B cell (primary cell): Measurements from ENCODE around the gene CNTF.

Experiments used
- EZH2 ChIP-seq: IDR thresholded peaks from 2 replicates; pipeline ENCODE4 v1.6.1; 2012; ENCODE audit warnings: borderline replicate concordance, low read depth, mild to moderate bottlenecking, moderate library complexity, low read length; ENCODE audit not compliant: insufficient read depth, poor library complexity, severe bottlenecking
- TF ChIP-seq, protein P1 (sequence below): fragments of 200-600 bp; IDR thresholded peaks from one replicate; pipeline ENCODE4 v1.8.0; 2022; ENCODE audit warnings: antibody characterized with exemption, mild to moderate bottlenecking

DNA sequence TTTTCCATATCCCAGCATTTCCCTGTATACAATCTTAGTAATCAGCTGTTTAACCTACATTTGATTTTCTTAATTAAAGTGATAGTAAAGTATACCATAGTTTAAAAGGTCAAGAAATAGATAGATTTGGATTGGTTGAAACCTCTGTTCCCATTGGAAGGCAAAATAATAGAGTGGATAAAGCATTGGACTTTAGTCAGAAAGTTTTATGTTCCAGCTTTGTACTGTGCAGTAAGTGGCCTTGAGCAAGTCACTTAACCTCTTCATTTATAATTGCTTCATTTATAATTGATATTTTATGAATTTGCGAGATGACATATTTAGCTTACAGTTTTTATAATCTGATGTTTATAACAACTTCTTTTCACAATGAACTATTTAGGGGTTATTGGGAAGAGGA is 40.0 kb upstream of the CNTF start:
- TF ChIP-seq EZH2, result no peak
- TF ChIP-seq, protein P1, sequence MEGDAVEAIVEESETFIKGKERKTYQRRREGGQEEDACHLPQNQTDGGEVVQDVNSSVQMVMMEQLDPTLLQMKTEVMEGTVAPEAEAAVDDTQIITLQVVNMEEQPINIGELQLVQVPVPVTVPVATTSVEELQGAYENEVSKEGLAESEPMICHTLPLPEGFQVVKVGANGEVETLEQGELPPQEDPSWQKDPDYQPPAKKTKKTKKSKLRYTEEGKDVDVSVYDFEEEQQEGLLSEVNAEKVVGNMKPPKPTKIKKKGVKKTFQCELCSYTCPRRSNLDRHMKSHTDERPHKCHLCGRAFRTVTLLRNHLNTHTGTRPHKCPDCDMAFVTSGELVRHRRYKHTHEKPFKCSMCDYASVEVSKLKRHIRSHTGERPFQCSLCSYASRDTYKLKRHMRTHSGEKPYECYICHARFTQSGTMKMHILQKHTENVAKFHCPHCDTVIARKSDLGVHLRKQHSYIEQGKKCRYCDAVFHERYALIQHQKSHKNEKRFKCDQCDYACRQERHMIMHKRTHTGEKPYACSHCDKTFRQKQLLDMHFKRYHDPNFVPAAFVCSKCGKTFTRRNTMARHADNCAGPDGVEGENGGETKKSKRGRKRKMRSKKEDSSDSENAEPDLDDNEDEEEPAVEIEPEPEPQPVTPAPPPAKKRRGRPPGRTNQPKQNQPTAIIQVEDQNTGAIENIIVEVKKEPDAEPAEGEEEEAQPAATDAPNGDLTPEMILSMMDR, result no peak
